Activated naive CD8-positive, alpha-beta T cell treated with anti-CD3 and anti-CD28 coated beads, Interleukin-2, amount 50 U/mL, for 16 hours (primary cell): ENCODE results near the gene DPF1.

Experiments
- DNase-seq: peaks from one replicate; pipeline ENCODE4 v3.0.0-alpha.2; 2020; ENCODE audit warnings: low read depth, low spot score

DPF1 gene

GRCh38 chr19:38221421-38221820 lies 2.6 kb downstream of the DPF1 start:
- DNase-seq, result no peak

DNA sequence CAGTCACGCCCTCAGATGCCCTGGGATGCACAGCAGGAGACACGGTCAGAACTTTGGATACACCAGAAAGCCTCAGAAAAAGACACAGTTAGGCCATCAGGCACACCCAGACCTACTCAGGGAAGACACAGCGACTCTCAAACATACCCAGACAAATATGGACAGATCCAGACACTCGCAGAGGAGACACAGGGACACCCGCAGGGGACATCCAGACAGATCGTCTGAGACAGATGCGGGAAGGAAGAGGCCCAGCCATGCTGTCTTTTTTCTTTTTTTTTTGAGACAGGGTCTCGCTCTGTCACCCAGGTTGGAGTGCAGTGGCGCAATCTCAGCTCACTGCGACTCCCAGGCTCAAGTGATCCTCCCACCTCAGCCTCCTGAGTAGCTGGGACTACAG lies 4.8 kb downstream of the DPF1 start:
- DNase-seq, result no peak

DNA sequence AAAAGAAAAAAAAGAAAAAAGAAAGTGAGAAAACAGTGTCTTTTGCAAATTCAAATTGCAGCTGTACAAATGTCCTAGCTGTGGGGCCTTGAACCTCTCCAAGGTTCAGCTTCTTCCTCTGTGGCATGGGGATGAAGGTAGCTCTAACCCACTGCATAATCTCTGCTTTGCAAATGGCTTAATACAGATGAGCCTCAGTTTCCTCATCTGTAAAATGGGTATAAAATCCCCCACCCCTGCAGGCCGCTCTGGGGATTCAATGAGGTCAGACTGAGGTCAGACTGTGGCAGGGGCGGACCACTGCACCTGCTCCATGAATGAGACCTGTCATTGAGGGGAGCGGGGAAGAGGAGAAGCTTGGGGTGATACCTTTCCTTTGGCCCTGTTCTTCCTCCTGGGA lies 5.8 kb downstream of the DPF1 start:
- no peak for DNase-seq

- no peak for DNase-seq
Observed at GRCh38 chr19:38216785-38217641, 7.0 kb downstream of the DPF1 start.

GRCh38 chr19:38213911-38214625 lies 10.0 kb downstream of the DPF1 start:
- DNase-seq, result no peak

DNA sequence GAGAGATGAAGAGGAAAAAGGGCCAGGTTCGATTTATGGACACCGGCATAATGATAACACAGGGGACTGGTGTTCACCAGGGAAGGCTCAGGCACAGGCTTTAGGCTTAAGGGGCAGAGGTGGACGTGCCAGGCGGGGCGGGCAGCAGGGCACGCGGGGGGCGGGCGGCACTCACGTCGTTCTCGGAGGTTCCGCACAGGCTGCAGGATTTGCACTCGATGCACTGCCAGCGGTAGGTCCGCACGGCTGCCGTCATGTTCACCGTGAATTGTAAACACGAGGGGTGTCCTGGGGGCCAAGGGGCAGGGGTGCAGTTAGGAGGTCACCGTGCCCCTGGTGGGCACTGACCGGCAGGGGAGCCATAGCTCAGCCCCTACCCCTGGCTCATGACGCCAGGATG lies 10.6 kb downstream of the DPF1 start:
- DNase-seq, result no peak

- DNase-seq, result no peak
Observed at GRCh38 chr19:38211766-38212165, 12.3 kb downstream of the DPF1 start.

- no peak for DNase-seq
Observed at GRCh38 chr19:38211151-38211591, 12.9 kb downstream of the DPF1 start.

DNA sequence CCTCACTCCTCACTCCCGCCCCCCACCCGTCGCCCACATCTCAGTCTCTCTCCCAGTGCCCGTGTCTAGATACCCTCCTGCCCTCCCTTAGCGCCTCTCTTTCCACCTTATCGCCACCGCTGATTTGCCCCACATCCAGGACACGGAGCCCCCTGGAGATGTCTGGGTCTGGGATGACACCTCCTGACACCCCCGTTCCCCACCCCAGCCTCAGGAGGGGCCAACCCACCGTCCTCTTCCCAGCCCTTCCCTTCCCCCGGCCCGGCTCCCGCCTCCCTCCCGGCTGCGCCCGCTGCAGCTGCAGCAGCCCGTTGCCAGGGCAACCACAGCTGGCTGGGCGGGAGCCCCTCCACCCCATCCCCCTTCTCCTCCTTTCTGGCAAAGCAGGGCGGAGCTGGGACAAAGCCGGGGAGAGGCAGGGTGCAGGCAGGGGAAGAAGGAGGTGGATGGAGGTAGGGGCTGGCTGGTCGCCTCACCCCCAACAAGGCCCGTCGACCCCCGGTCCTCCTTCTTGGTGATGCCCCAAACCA lies 13.5 kb downstream of the DPF1 start:
- DNase-seq, result no peak

GRCh38 chr19:38209671-38210457 lies 14.2 kb downstream of the DPF1 start:
- no peak for DNase-seq

GRCh38 chr19:38209152-38209551 lies 14.9 kb downstream of the DPF1 start:
- DNase-seq, result no peak

- no peak for DNase-seq
Observed at GRCh38 chr19:38208571-38208970, 15.5 kb downstream of the DPF1 start.

DNA sequence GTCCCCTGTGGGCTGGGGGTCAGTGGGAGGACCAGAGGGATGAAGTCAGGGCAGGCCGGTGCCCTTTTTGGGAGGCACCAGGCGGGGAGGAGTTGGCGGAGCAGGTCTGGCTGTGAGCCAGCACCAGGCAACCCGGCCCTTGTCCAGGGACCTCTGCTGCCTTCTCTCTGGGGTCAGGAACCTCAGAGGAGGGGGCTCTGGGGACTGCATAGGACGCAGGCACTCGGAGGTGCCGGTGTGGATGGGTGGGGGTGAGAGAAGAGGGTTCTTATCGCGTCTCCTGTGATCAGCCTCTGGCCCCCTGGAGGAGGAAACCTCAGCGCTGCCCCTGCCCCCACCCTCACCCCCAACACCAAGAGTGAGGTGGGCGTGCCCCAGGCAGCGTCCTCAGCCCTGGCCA lies 16.5 kb downstream of the DPF1 start:
- DNase-seq, result no peak

- DNase-seq, result no peak
Observed at GRCh38 chr19:38206928-38207327, 17.1 kb downstream of the DPF1 start.

DNA sequence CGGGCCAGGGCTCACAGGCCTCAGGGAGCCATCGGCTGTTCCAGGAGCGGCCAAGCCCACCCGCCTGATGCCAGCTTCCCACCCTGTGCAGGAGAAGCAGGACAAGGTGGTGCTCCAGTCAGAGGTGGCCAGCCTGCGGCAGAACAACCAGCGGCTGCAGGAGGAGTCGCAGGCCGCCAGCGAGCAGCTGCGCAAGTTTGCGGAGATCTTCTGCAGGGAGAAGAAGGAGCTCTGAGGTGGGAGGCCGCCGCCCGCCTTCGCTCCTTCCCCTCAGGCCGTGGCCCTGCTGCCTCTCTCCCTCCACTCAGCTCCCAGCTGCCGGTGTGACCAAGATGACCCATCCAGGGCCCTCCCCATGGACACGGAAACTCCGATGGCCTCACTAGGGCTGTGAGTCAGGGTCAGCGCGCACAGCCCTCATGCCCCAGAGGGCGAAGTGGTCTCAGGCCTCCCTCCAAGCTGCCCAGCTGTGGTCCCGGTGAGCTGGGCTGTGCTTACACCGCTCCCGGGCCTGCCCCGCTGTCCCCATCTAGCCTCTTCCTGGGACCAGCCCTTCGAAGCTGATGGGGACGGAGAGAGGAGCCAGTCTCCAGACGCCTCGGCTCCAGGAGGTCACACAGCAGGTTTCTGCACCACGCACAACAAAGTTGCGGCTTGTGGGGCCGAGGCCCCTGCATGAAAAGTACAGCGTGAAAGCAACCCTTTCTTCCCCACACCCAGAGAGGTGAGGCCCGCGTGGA lies 17.8 kb downstream of the DPF1 start:
- DNase-seq, result no peak

- no peak for DNase-seq
Observed at GRCh38 chr19:38204728-38205127, 19.3 kb downstream of the DPF1 start.

GRCh38 chr19:38204096-38204495 lies 19.9 kb downstream of the DPF1 start:
- DNase-seq, result no peak

GRCh38 chr19:38203197-38203596 lies 20.8 kb downstream of the DPF1 start:
- DNase-seq, result no peak

DNA sequence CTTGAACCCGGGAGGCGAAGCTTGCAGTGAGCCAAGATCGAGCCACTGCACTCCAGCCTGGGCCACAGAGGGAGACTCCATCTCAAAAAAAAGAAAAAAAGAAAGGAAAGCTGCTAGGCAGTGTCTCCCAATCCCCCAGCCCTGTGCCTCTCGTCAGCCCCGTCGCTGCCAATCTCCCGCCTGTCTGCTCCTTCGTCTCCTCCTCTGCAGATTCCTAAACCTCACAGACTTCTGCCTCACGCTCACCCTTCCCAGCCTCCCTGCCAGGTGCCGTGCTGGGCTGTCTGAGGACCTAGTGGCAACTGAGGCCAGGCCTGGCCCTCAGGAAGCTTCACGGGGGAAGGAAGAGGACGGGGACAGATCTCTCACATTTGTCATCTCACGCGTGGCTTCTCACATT lies 21.5 kb downstream of the DPF1 start:
- DNase-seq, result no peak

- no peak for DNase-seq
Observed at GRCh38 chr19:38201731-38202130, 22.3 kb downstream of the DPF1 start.

DNA sequence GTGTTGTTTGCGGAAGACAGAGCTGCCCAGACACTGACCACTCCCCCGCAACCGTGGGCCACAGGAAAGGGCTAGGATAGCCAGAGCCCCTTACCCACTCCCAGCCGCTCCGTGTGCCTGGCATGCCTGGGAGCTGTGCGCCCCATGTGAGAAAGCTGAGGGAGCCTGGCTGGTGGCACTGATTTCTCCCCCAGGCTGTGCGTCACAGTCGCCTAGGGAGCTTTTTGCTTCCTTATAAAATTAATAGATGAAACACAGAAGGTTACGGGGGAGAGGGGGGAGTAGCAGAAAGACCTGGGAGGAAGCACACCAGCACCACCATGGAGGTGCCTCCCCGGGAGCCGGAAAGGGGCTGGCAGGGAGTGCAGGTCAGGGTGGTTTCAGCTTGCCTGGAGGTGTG lies 24.7 kb downstream of the DPF1 start:
- no peak for DNase-seq
